Sigmoid colon (tissue), 4 donors: ENCODE measurements around the gene KSR1.

Experiments used
- CTCF ChIP-seq, 4 experiments: fragments of 450-650 bp in 3 of 4; fragments of 200-600 bp in 1 of 4; IDR thresholded peaks; one replicate each; pipeline ENCODE4 v1.5.1; 2016 to 2019; ENCODE audit warnings: antibody characterized with exemption in 4 of 4, mild to moderate bottlenecking in 3 of 4, moderate library complexity in 2 of 4
- EP300 ChIP-seq, 4 donors: sonication (generic); formaldehyde crosslinking; IDR thresholded peaks; one replicate each; pipeline ENCODE4 v1.6.1; 2017; ENCODE audit warnings: antibody characterized with exemption in 4 of 4
- POLR2AphosphoS5 ChIP-seq, 4 donors: sonication (generic); formaldehyde crosslinking; IDR thresholded peaks; one replicate each; pipeline ENCODE4 v1.6.1; 2017; ENCODE audit warnings: antibody characterized with exemption in 4 of 4

GRCh38 chr17:27625856-27626255 lies 169.6 kb downstream of the KSR1 start:
- TF ChIP-seq CTCF (IDR thresholded peaks at IDR 0.05) (no peak), EP300 (IDR thresholded peaks at IDR 0.05) (no peak), POLR2AphosphoS5 (IDR thresholded peaks at IDR 0.05) (no peak)
